Activated T-helper 2 cell treated with anti-CD3 and anti-CD28 coated beads, Interferon-gamma antibody, Interleukin-2, Interleukin-4, amounts not matched to agents 10 μg/mL and 5 μg/mL and 100 μg/mL, durations not matched to agents 14 hours and 24 hours and 36 hours (primary cell): ENCODE data around the gene CKAP2. TPM values are rescaled to one million over a fixed set of nuclear protein-coding genes. Genes with fewer than 3 reads are reported as not detected.

Source experiments
- DNase-seq: peaks from one replicate; pipeline ENCODE4 v3.0.0; 2021; ENCODE audit warnings: low spot score
- H3K27ac Mint-ChIP-seq: one replicate; pipeline ENCODE4 v1.8.0; 2021; ENCODE audit warnings: mixed read lengths
- H3K27me3 Mint-ChIP-seq: one replicate; pipeline ENCODE4 v1.8.0; 2021; ENCODE audit warnings: low read depth, mixed read lengths
- H3K36me3 Mint-ChIP-seq: one replicate; pipeline ENCODE4 v1.8.0; 2021; ENCODE audit warnings: low read depth, mixed read lengths
- H3K4me1 Mint-ChIP-seq: one replicate; pipeline ENCODE4 v1.8.0; 2021; ENCODE audit warnings: low read depth, mixed read lengths
- H3K4me3 Mint-ChIP-seq: one replicate; pipeline ENCODE4 v1.8.0; 2021; ENCODE audit warnings: low read depth, mild to moderate bottlenecking, moderate library complexity, mixed read lengths
- H3K9me3 Mint-ChIP-seq: one replicate; pipeline ENCODE4 v1.8.0; 2021; ENCODE audit warnings: mixed read lengths
- intact Hi-C: fragments of 100-400 bp; cut with micrococcal nuclease; formaldehyde crosslinking; loops from one replicate; pipeline ENCODE4 v1.15.1; 2023
- total RNA-seq: library from RNA; stranded (reverse); gene quantifications from 2 replicates; pipeline ENCODE4 v1.2.3, GENCODE V29; 2022

Gene CKAP2
- total RNA-seq, 1 donor from 2014 or later: 46.9 TPM

- Mint-ChIP-seq H3K4me1 (peaks cover 4% of the 10 kb centered on the region), H3K27ac (no peak overlapping the region), H3K36me3 (peaks cover 66% of the 10 kb centered on the region), H3K27me3 (no peaks in the 10 kb centered on the region), H3K4me3 (no peak overlapping the region), H3K9me3 (no peaks in the 10 kb centered on the region)
- intact Hi-C loops: no loop called here
- DNase-seq: no peak
Observed at GRCh38 chr13:52432456-52432855, 22.8 kb upstream of the CKAP2 start.

DNA sequence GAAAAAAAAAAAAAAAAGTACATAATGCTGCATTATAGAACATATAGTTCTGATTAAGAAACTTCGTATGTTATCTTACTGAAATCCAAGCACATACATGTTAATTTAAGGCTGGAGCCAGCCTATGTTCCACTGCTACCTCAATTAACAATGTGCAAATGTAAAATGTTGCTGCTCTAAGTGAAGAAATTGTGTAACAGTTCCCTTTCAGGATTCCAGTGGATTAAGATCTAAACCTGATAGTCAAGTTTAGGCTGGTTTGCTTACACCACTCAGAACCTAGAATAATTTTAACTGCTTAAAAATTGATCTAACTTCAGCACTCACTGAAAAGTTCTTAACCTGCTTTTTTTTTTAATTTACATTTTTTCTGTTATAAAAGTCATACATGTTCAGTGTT lies 9.0 kb upstream of the CKAP2 start:
- Mint-ChIP-seq H3K4me1 (peaks cover 24% of the 10 kb centered on the region), H3K4me3 (no peak overlapping the region), H3K27ac (no peak overlapping the region), H3K27me3 (no peaks in the 10 kb centered on the region), H3K9me3 (no peaks in the 10 kb centered on the region), H3K36me3 (peaks cover 30% of the 10 kb centered on the region)
- DNase-seq: no peak
- intact Hi-C loops: loop anchor here (5.0 kb wide), 1 partner anchor 34 kb away; no protein-coding TSS in a partner anchor

DNA sequence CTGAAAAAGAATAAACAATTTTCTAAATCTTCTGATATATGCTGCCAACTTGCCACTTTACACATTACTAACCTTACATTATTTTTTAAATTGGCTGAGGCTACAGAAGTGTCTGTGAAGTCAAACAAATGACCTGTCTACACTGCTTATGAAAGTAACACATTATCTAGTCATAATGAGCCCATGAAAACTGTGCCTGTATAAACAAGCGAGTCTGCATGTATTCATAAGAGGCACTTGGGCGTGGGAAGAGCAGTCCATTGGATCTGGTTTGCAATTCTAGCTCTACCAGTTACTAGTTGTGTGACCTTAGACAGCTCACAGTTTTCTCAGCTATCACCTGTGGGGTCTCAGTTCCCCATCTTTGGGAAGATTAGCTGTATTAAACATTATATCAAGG lies 7.9 kb upstream of the CKAP2 start:
- H3K4me3 Mint-ChIP-seq: no peak overlapping the region

DNA sequence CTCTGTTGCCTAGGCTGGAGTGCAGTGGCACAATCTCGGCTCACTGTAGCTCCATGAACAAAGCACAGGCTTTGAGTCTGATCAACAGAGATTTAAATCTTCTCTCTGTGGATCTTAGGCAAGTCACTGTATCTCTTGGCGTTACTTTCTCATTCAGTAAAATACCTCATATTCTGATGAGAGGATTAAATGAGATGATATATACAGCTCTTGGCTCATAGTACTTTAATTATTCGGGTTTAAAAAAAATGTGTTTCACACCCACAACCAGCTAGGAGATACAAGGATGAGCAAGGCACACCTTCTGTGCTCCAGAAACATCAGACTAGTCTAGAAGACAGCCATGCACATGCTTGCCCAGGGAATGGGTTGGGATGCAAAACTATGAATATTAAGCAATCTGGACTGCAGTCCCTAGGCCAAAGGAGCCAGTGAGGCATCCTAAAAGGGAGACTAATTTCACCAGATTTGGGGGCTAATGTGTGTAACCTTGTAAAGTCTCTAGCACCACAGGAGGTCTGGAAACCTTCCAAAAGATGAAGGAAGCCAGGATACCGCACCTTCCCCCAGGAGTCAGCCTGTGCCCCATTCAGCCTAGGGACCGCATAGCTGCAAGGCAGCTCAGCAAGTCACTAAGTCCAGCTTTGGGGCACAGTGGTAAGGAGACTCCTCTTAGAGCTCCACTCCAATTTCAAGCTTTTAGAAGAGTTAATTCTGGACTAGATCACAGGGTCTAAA lies 7.3 kb upstream of the CKAP2 start:
- peaks cover 24% of the 10 kb centered on the region for H3K4me1 Mint-ChIP-seq
- DNase-seq: no peak
- H3K27me3 Mint-ChIP-seq: no peaks in the 10 kb centered on the region
- no peaks in the 10 kb centered on the region for H3K9me3 Mint-ChIP-seq
- H3K36me3 Mint-ChIP-seq: peaks cover 20% of the 10 kb centered on the region
- H3K27ac Mint-ChIP-seq: no peak overlapping the region
- intact Hi-C loops: loop anchor here (5.0 kb wide), 1 partner anchor 36 kb away; no protein-coding TSS in a partner anchor
- H3K4me3 Mint-ChIP-seq: peak overlapping the region; percentile 17

More for the DNA sequence above, 7.9 kb upstream of the CKAP2 start:
- intact Hi-C loops: loop anchor here (5.0 kb wide), 1 partner anchor 35 kb away; no protein-coding TSS in a partner anchor
- Mint-ChIP-seq H3K27me3 (no peaks in the 10 kb centered on the region), H3K36me3 (peaks cover 24% of the 10 kb centered on the region), H3K27ac (no peak overlapping the region), H3K9me3 (no peaks in the 10 kb centered on the region), H3K4me1 (peaks cover 24% of the 10 kb centered on the region)
- no peak for DNase-seq

GRCh38 chr13:52449331-52450011 lies 5.8 kb upstream of the CKAP2 start:
- Mint-ChIP-seq H3K36me3 (peaks cover 20% of the 10 kb centered on the region), H3K4me3 (peak overlapping the region; percentile 95), H3K9me3 (no peaks in the 10 kb centered on the region), H3K27ac (peak overlapping the region; percentile 91), H3K4me1 (peaks cover 36% of the 10 kb centered on the region), H3K27me3 (no peaks in the 10 kb centered on the region)
- intact Hi-C loops: loop anchor here (2.0 to 10.0 kb wide), 4 partner anchors 37 to 865 kb away; partner anchors contain the start of genes DHRS12 and WDFY2
- DNase-seq: no peak

- peak; percentile 92 for DNase-seq
- Mint-ChIP-seq H3K27me3 (no peaks in the 10 kb centered on the region), H3K4me3 (peak within 1 kb of the TSS; percentile 95), H3K9me3 (no peaks in the 10 kb centered on the region), H3K36me3 (peaks cover 15% of the 10 kb centered on the region), H3K27ac (peak within 1 kb of the TSS; percentile 91), H3K4me1 (peaks cover 37% of the 10 kb centered on the region)
- intact Hi-C loops: loop anchor here (2.0 to 10.0 kb wide), 3 partner anchors 103 to 865 kb away; partner anchors contain the start of genes DHRS12 and WDFY2
Observed at GRCh38 chr13:52450012-52450792, 5.1 kb upstream of the CKAP2 start, which contains the start of gene VPS36. Gene VPS36 (minus strand): TSS chr13:52450634. CDS start chr13:52450594, 40 bp downstream.

GRCh38 chr13:52450793-52451116 lies 4.5 kb upstream of the CKAP2 start:
- no peak for DNase-seq
- Mint-ChIP-seq H3K4me1 (peaks cover 37% of the 10 kb centered on the region), H3K27me3 (no peaks in the 10 kb centered on the region), H3K27ac (peak overlapping the region; percentile 46), H3K9me3 (no peaks in the 10 kb centered on the region), H3K36me3 (peaks cover 14% of the 10 kb centered on the region), H3K4me3 (peak overlapping the region; percentile 84)
- intact Hi-C loops: loop anchor here (2.0 to 10.0 kb wide), 3 partner anchors 103 to 866 kb away; partner anchors contain the start of genes DHRS12 and WDFY2

DNA sequence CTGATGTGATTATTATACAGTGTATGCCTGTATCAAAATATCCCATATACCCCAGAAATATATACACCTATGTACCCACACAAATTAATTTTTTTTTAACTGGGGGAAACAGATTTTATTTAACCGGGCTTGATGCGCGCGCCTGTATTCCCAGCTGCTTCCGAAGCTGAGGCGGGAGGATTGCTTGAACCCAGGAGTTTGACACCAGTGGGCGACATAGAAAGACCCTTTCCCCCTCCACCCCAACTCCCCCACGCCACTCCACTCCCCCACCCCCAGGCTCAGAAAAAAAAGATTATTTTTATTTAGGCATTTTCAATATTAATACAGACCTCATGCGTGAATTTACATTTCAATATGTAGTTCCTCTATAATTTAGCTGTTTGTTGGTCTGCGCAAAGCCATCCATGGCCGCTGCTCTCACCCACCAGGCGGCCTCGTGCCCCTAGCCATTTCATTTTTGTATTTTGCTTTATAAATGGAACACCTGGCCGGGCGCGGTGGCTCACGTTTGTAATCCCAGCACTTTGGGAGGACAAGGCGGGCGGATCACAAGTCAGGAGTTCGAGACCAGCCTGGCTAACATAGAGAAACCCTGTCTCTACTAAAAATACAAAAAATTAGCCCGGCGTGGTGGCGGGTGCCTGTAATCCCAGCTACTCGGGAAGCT lies 4.0 kb upstream of the CKAP2 start:
- no peak for DNase-seq
- Mint-ChIP-seq H3K27ac (peak overlapping the region; percentile 46), H3K9me3 (no peaks in the 10 kb centered on the region), H3K27me3 (no peaks in the 10 kb centered on the region), H3K4me3 (peak overlapping the region; percentile 84), H3K36me3 (peaks cover 18% of the 10 kb centered on the region), H3K4me1 (peaks cover 40% of the 10 kb centered on the region)
- intact Hi-C loops: loop anchor here (2.0 to 10.0 kb wide), 3 partner anchors 104 to 866 kb away; partner anchors contain the start of genes DHRS12 and WDFY2

DNA sequence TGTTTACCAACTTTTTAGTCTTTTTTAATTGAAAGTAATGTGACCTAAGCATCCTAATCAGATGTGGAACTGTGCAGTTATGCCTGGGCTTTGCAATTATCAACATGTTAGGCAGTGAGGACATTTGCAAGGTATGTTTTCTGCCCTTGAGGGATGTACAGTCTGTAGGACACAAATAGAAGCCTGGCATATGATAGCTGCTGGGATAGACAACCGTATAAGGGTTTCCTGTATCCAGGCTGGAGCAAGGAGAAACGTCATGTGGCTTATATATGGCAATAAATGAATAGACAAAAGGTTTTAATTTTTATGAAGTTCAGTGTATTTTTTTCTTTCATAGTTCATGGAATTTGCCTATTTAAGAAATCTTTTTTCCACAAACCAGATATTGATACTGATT lies 2.8 kb upstream of the CKAP2 start:
- H3K36me3 Mint-ChIP-seq: peaks cover 27% of the 10 kb centered on the region

DNA sequence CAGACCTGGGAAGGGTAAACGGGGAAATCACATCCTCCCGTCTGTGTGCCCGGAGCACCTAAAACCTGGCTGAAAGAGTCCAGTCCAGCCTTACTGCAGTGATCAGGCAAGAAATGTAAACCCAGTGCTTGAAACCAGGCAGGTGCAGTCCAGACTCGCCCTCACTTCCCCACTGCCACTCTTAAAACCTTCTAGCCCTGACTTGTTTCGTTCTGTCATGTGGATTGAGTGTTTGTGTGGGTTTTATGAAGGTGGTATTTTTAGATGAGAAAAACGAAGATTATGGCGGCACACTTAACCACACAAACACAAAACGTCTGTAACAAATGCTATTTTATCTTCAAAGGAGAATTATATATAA lies 839 bp upstream of the CKAP2 start:
- Mint-ChIP-seq H3K27me3 (no peaks in the 10 kb centered on the region), H3K27ac (peak overlapping the region; percentile 99), H3K4me3 (peak overlapping the region; percentile 94), H3K4me1 (peaks cover 39% of the 10 kb centered on the region), H3K36me3 (peaks cover 30% of the 10 kb centered on the region), H3K9me3 (no peaks in the 10 kb centered on the region)
- intact Hi-C loops: loop anchor here (2.0 to 10.0 kb wide), 5 partner anchors 107 to 650 kb away; partner anchors contain the start of genes DHRS12 and SUGT1
- DNase-seq: peak; percentile 14

More for the DNA sequence above, 2.8 kb upstream of the CKAP2 start:
- no peaks in the 10 kb centered on the region for H3K27me3 Mint-ChIP-seq
- no peak overlapping the region for H3K27ac Mint-ChIP-seq
- no peak for DNase-seq
- peaks cover 46% of the 10 kb centered on the region for H3K4me1 Mint-ChIP-seq
- H3K9me3 Mint-ChIP-seq: no peaks in the 10 kb centered on the region
- no peak overlapping the region for H3K4me3 Mint-ChIP-seq
- intact Hi-C loops: loop anchor here (5.0 to 10.0 kb wide), 2 partner anchors 105 to 648 kb away; partner anchors contain the start of gene DHRS12

DNA sequence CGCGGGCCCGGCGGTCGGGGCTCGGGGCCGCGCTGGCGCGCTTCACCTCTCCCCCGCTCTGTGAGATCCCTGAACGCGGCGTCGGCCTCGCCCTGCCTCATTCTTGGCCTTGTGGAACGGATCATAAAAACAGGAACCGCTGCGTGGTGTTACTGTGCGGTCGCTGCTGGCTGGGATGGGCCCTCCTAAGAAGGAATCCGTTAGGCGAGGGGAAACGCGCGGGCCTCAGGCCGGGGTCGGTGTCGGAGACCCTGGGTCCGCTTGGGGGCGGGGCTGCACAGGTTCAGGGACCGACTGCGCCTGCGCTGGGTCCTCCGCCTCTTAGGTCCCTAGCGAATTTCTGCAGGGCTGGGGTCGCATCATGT lies 381 bp downstream of the CKAP2 start:
- Mint-ChIP-seq H3K4me1 (peaks cover 43% of the 10 kb centered on the region), H3K4me3 (peak overlapping the region; percentile 94), H3K36me3 (peaks cover 36% of the 10 kb centered on the region), H3K9me3 (no peaks in the 10 kb centered on the region), H3K27me3 (no peaks in the 10 kb centered on the region), H3K27ac (peak overlapping the region; percentile 99)
- intact Hi-C loops: loop anchor here (1.0 to 10.0 kb wide), 6 partner anchors 161 to 1003 kb away; partner anchors contain the start of genes ALG11, DHRS12, INTS6 and SUGT1
- DNase-seq: peak; percentile 77

- H3K4me1 Mint-ChIP-seq: peaks cover 50% of the 10 kb centered on the region
- no peaks in the 10 kb centered on the region for H3K9me3 Mint-ChIP-seq
- no peaks in the 10 kb centered on the region for H3K27me3 Mint-ChIP-seq
- intact Hi-C loops: loop anchor here (5.0 to 10.0 kb wide), 2 partner anchors 655 to 1007 kb away; partner anchors contain the start of genes DHRS12 and INTS6
- H3K27ac Mint-ChIP-seq: no peak overlapping the region
- peaks cover 70% of the 10 kb centered on the region for H3K36me3 Mint-ChIP-seq
- DNase-seq: no peak
- peak overlapping the region; percentile 5 for H3K4me3 Mint-ChIP-seq
Observed at GRCh38 chr13:52459668-52460067, 4.4 kb downstream of the CKAP2 start.
